Stomach (tissue), 9 donors: ENCODE results near the gene OR8H2. TPM values are rescaled to one million over a fixed set of nuclear protein-coding genes. Genes with fewer than 3 reads are reported as not detected.
"Not testable (repeated sequence)": the region's sequence is repeated elsewhere in the genome, so short reads cannot be mapped to it uniquely, and the experiment has no call there.

Experiments
- DNase-seq, 2 donors: peaks; one replicate each; pipeline versions ENCODE4 v3.0.0 to v3.0.0-alpha.2; 2013 to 2019
- H3K27ac ChIP-seq, 5 donors: fragments of 200-600 bp in 4 of 5; sonication (generic) in 4 of 5; one replicate each; pipeline ENCODE4 v1.5.1; 2013 to 2019; ENCODE audit warnings: mild to moderate bottlenecking in 1 of 5, moderate library complexity in 1 of 5
- H3K27me3 ChIP-seq, 3 donors: fragments of 200-600 bp; sonication (generic); one replicate each; pipeline ENCODE4 v1.5.1; 2017 to 2019; ENCODE audit warnings: mixed run types in 1 of 3
- H3K36me3 ChIP-seq, 4 donors: fragments of 200-600 bp; sonication (generic); 1 replicate in 3 of 4; 2 replicates in 1 of 4; pipeline ENCODE4 v1.5.1; 2016 to 2019
- H3K4me1 ChIP-seq, 4 donors: fragments of 200-600 bp; sonication (generic); one replicate each; pipeline ENCODE4 v1.5.1; 2016 to 2019
- H3K4me3 ChIP-seq, 4 donors: fragments of 200-600 bp; sonication (generic) in 3 of 4; one replicate each; pipeline ENCODE4 v1.5.1; 2016 to 2019; ENCODE audit warnings: mild to moderate bottlenecking in 1 of 4
- H3K9me3 ChIP-seq, 4 donors: fragments of 200-600 bp; sonication (generic); one replicate each; pipeline ENCODE4 v1.5.1; 2016 to 2019
- CTCF ChIP-seq, 7 experiments: fragments of 450-650 bp in 4 of 7; fragments of 200-600 bp in 3 of 7; sonication (generic) in 3 of 7; IDR thresholded peaks; one replicate each; pipeline ENCODE4 v1.5.1; 2016 to 2019; ENCODE audit warnings: antibody characterized with exemption in 7 of 7, control low read depth in 2 of 7, mild to moderate bottlenecking in 1 of 7
- EP300 ChIP-seq: sonication (generic); formaldehyde crosslinking; IDR thresholded peaks from one replicate; pipeline ENCODE4 v1.6.1; 2017; ENCODE audit warnings: antibody characterized with exemption
- POLR2A ChIP-seq, 4 donors: fragments of 450-650 bp; IDR thresholded peaks; one replicate each; pipeline ENCODE4 v1.6.1; 2016; ENCODE audit warnings: antibody characterized with exemption in 4 of 4, control low read depth in 2 of 4, mild to moderate bottlenecking in 1 of 4, moderate library complexity in 1 of 4
- POLR2AphosphoS5 ChIP-seq, 3 donors: sonication (generic); formaldehyde crosslinking; IDR thresholded peaks; one replicate each; pipeline ENCODE4 v1.6.1; 2016; ENCODE audit warnings: antibody characterized with exemption in 3 of 3
- WGBS, 5 donors: extraction: QIAGEN DNeasy Blood & Tissue Kit in 3 of 5; methylation state at CpG; one replicate each; pipeline versions ENCODE4 v1.1.5 to v1.1.7; 2013 to 2018; 5-methylcytosine and 5-hydroxymethylcytosine counted together
- intact Hi-C: fragments of 100-400 bp; cut with DNase I; formaldehyde crosslinking; loops from one replicate; pipeline ENCODE4 v1.15.1; 2023; ENCODE audit warnings: low total_unique reads
- polyA plus RNA-seq, 3 donors: library from polyadenylated mRNA; stranded (reverse); fragments of 200-250 nt; gene quantifications; one replicate each; pipeline ENCODE4 v1.2.3, GENCODE V29; 2013
- total RNA-seq, 5 donors: library from RNA; depleted of rRNA; stranded (reverse); fragments of >200 nt; gene quantifications; one replicate each; pipeline versions ENCODE4 v1.1.0 to v1.2.3, GENCODE V29; 2014 to 2016
- donor health status: healthy with polysubstance abuse.
- donor health status: Bipolar disorder and iron deficiency.
- donor health status: healthy.

The OR8H2 gene
- total and polyA plus RNA-seq, 8 donors = not detected

- 56 to 86% (median 72%) methylated on average over 3 of the region's 3 CpGs for WGBS, 5 donors
- Histone ChIP-seq H3K27ac (no peak within 1 kb of the TSS), H3K4me3 (no peak within 1 kb of the TSS)
Measured at GRCh38 chr11:56093008-56093407, 10.5 kb upstream of the OR8H2 start, which contains the start of gene OR8I2. Gene OR8I2, plus strand, starts transcription at chr11:56093308. Its CDS starts 0 bp downstream, at chr11:56093308.

GRCh38 chr11:56122073-56122472 lies 18.6 kb downstream of the OR8H2 start, which contains the start of gene OR8H3:
Gene OR8H3, plus strand, starts transcription at chr11:56122373. Its CDS starts 0 bp downstream, at chr11:56122373.
- Histone ChIP-seq H3K36me3 (no peaks in the 10 kb centered on the region), H3K9me3 (peaks cover 0 to 6% (median 0%) of the 10 kb centered on the region in 4 donors), H3K27me3 (no peaks in the 10 kb centered on the region), H3K4me1 (no peaks in the 10 kb centered on the region), H3K27ac (no peak within 1 kb of the TSS), H3K4me3 (no peak within 1 kb of the TSS)
- no peak for TF ChIP-seq CTCF (IDR thresholded peaks at IDR 0.05)
- TF ChIP-seq POLR2AphosphoS5 (IDR thresholded peaks at IDR 0.05) = no peak
- 70 to 86% (median 76%) methylated on average over 6 of the region's 6 CpGs for WGBS, 5 donors
- intact Hi-C loops = no loop called here
- DNase-seq = no peak

More at GRCh38 chr11:56093008-56093407, 10.5 kb upstream of the OR8H2 start, which contains the start of gene OR8I2:
- no peak for TF ChIP-seq POLR2A (IDR thresholded peaks at IDR 0.05)
- no peak for TF ChIP-seq CTCF (IDR thresholded peaks at IDR 0.05)
- TF ChIP-seq POLR2AphosphoS5 (IDR thresholded peaks at IDR 0.05) = no peak
- TF ChIP-seq EP300 = no peak
- Histone ChIP-seq H3K9me3 (no peaks in the 10 kb centered on the region), H3K27me3 (no peaks in the 10 kb centered on the region), H3K36me3 (no peaks in the 10 kb centered on the region), H3K4me1 (no peaks in the 10 kb centered on the region)
- intact Hi-C loops = no loop called here
- no peak for DNase-seq

GRCh38 chr11:56140151-56140661 lies 36.7 kb downstream of the OR8H2 start, which contains the start of gene OR8J3:
Gene OR8J3, minus strand, starts transcription at chr11:56140201. Its CDS starts 2,483 bp downstream, at chr11:56137718.
- H3K36me3 ChIP-seq = no peaks in the 10 kb centered on the region
- no peaks in the 10 kb centered on the region for H3K27me3 ChIP-seq
- TF ChIP-seq CTCF (IDR thresholded peaks at IDR 0.05) = no peak
- no peak for TF ChIP-seq POLR2A (IDR thresholded peaks at IDR 0.05)
- no peak for TF ChIP-seq EP300
- no peaks in the 10 kb centered on the region for H3K4me1 ChIP-seq
- peaks cover 0 to 17% (median 0%) of the 10 kb centered on the region in 4 donors for H3K9me3 ChIP-seq
- H3K27ac ChIP-seq = no peak within 1 kb of the TSS
- no peak for DNase-seq
- H3K4me3 ChIP-seq = no peak within 1 kb of the TSS
- intact Hi-C loops = no loop called here

GRCh38 chr11:56143681-56144080 lies 40.2 kb downstream of the OR8H2 start:
- H3K36me3 ChIP-seq, H3K4me3 ChIP-seq, H3K27me3 ChIP-seq, DNase-seq, H3K4me1 ChIP-seq, H3K27ac ChIP-seq, intact Hi-C loops: not testable (repeated sequence)
- peaks cover 0 to 13% (median 0%) of the 10 kb centered on the region in 4 donors for H3K9me3 ChIP-seq
- WGBS, 5 donors = 95 to 98% (median 95%) methylated on average over 9 to 30 of the region's 30 CpGs

GRCh38 chr11:56151376-56151775 lies 47.9 kb downstream of the OR8H2 start:
- Histone ChIP-seq H3K4me3 (no peak overlapping the region), H3K36me3 (no peaks in the 10 kb centered on the region), H3K9me3 (peaks cover 0 to 66% (median 28%) of the 10 kb centered on the region in 4 donors), H3K4me1 (no peaks in the 10 kb centered on the region), H3K27me3 (no peaks in the 10 kb centered on the region), H3K27ac (no peak overlapping the region)
- WGBS, 5 donors = 31 to 76% (median 58%) methylated on average over 1 of the region's 1 CpG
- intact Hi-C loops = no loop called here
- DNase-seq = no peak
- TF ChIP-seq POLR2A (IDR thresholded peaks at IDR 0.05) (no peak), EP300 (no peak), POLR2AphosphoS5 (IDR thresholded peaks at IDR 0.05) (no peak), CTCF (IDR thresholded peaks at IDR 0.05) (no peak)
